HG03064 (cell line): ENCODE results near the gene NPHS1.

ENCODE experiments used
- ATAC-seq: cut with Tn5 transposase; IDR thresholded peaks from one replicate; pipeline ENCODE4 v1.9.1; 2021; ENCODE audit warnings: low read depth; ENCODE audit not compliant: unreplicated experiment

Gene NPHS1

DNA sequence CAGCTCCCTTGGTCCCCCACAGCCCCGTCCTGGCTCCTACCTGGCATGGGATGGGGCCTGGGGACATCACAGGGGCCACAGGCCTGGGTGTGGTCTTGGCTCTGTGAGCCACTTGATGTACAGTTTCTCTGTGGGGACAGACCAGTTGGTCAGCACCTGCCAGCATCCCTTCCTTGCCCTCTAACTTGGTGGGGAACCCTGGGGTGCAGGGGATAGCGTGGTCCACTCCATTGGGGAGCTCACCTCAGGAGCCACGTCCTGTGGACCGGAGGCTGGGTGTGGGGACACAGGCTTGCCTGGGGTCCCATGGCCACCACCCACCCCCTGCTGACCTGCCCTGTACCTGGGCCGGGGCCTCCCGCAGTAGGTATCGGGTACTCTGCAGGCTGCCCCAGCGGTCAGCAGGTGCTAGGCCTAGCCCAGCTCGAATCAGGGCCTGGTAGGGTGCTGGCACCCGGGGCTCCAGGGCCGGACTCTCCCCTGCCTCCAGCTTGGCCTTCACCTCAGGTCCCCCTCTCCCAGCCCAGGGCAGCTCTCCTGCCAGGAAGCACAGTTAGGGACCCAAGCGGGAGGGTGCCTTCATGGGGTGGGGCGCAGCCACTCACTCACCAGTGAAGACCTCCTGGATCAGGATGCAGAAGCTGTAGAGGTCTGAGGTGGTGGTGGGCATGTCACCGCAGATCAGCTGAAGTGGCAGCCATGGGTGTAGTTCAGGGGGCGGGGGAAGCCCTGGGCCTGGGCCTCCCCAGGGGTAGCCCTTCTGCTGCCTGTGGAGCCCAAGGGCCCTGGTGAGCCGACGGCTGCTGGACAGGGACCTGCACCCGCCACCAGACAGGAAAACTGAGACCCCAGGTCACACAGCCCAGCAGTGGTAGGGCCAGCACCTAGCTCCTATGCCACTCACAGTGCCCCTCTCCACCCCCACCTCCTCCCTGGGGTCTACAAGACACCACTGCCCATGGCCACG lies 62.0 kb downstream of the NPHS1 start:
- ATAC-seq = no peak

DNA sequence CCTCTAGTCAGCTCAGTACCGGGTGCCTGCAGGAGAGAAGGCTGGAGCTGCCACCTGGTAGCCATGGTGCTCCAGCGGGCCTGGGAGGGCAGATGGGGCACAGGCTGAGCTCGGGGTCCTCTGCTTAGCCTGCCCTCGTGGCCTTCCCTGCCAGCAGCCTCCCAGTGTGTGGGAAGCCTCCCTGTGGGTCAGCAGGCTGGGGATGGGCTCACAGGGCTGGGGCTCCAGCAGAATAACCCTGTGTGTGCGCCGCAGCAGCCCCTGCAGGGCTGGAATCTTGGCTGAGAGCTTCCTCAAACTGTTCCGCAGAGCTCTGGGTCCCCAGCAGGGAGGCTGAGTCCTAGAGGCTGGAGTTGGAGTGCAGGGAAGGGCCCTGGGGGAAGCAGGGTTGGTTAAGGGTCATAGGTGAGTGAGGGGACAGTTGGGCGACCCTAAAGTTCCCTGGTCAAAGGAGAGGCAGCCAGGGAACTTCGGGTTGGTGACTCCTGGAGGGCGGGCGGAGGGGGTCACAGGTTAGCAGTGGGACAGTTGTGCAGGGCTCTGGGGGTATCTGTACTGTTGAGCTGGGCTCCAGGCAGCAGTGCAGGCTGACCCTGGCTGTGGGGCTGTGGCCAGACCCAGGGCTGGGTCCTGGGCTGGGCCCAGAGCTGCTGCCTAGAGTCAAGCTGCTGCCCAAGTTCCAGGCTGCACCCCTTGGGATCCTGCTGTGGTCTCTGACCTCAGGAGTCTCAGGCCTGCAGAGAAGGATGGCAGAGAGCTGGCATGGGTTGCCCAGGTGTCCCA lies 62.9 kb downstream of the NPHS1 start:
- no peak for ATAC-seq

DNA sequence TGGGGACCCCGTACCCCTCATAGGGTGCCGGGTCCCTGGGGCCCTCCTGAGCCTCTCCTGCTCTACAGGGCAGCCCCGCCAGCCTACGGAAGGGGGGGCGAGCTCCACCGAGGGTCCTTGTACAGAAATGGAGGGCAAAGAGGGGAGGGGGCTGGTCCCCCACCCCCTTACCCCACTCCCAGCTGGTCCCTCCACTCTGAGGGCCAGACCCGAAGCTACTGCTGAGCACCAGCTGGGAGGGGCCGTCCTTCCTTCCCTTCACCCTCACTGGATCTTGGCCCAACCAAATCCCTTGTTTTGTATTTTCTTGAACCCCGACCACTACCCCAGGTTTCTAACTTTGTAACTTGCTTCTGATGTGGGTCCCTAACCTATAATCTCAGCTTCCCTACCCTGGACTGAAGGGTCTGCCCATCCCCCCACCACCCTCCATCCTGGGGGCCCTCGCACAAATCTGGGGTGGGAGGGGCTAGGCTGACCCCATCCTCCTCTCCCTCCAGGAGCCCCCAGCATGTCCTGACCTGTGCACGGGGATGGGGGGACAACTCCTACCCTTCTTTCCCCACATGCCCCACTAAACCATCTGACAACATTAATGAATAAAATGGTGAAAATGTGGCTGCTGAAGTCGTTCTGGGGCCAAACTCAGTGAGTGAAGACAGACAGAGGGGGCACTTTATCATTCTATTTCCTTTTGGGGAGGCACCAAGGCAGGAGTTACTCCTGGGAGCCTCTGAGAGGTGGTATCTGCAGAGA lies 63.9 kb downstream of the NPHS1 start:
- ATAC-seq = no peak

DNA sequence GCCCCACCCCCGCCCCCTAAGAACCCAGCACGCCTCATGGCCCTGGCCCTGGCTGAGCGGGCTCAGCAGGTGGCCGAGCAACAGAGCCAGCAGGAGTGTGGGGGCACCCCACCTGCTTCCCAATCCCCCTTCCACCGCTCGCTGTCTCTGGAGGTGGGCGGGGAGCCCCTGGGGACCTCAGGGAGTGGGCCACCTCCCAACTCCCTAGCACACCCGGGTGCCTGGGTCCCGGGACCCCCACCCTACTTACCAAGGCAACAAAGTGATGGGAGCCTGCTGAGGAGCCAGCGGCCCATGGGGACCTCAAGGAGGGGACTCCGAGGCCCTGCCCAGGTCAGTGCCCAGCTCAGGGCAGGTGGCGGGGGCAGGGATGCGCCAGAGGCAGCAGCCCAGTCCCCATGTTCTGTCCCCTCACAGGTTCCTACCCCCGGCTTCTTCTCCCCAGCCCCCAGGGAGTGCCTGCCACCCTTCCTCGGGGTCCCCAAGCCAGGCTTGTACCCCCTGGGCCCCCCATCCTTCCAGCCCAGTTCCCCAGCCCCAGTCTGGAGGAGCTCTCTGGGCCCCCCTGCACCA lies 65.0 kb downstream of the NPHS1 start:
- no peak for ATAC-seq

DNA sequence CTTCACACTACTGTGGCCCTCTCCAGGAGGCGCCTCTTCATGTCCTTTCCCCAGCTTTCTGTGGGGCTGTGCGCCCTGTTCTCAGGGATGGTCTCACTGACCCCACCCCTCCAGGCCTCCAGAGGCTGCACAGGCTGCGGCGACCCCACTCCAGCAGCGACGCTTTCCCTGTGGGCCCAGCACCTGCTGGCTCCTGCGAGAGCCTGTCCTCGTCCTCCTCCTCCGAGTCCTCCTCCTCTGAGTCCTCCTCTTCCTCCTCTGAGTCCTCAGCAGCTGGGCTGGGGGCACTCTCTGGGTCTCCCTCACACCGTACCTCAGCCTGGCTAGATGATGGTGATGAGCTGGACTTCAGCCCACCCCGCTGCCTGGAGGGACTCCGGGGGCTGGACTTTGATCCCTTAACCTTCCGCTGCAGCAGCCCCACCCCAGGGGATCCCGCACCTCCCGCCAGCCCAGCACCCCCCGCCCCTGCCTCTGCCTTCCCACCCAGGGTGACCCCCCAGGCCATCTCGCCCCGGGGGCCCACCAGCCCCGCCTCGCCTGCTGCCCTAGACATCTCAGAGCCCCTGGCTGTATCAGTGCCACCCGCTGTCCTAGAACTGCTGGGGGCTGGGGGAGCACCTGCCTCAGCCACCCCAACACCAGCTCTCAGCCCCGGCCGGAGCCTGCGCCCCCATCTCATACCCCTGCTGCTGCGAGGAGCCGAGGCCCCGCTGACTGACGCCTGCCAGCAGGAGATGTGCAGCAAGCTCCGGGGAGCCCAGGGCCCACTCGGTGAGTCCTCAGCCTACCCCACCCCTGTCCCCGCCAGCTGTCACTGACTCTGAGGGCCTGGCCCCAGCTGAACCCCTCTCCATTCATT lies 65.8 kb downstream of the NPHS1 start:
- no peak for ATAC-seq

DNA sequence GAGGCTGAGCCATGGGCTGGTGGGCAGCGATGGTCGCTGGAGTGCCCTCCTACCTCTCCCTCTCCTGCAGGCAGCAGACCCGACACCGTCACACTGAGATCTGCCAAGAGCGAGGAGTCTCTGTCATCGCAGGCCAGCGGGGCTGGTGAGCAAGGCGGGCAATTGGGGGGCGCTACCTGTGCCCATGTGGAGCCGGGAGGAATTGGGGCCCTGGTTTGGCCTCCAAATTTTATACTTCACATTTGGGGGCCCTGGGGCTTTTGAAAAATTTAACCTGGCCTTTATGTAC lies 67.0 kb downstream of the NPHS1 start:
- no peak for ATAC-seq

DNA sequence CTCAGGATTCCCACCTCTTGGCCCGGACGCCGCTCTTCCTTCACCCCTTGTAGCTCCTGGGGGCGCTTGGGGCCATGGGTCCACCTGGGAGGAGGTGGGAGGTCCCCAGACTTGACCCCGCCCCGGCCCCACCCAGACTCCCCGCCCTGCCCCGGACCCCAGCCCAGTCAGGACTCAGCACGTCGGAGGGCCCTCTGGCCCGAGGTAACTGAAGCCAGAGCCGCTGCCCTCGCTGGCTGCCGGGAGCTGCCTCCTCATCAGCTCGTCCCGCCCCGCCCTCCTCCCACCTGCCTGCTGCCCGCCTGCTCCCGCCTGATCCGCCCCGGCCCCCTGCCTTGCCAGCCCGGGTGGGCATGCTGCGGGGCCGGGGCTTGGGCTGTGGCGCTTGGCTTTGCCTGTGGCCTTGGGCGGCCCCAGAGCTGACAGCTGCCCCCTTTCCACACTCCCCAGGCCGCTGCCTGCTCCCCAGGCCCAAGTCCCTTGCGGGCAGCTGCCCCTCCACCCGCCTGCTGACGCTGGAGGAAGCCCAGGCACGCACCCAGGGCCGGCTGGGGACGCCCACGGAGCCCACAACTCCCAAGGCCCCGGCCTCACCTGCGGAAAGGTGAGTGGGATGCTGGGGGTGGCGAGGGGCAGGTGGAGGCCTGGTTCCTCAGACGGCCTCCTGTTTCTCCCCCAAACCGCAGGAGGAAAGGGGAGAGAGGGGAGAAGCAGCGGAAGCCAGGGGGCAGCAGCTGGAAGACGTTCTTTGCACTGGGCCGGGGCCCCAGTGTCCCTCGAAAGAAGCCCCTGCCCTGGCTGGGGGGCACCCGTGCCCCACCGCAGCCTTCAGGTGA lies 67.6 kb downstream of the NPHS1 start:
- ATAC-seq = no peak

DNA sequence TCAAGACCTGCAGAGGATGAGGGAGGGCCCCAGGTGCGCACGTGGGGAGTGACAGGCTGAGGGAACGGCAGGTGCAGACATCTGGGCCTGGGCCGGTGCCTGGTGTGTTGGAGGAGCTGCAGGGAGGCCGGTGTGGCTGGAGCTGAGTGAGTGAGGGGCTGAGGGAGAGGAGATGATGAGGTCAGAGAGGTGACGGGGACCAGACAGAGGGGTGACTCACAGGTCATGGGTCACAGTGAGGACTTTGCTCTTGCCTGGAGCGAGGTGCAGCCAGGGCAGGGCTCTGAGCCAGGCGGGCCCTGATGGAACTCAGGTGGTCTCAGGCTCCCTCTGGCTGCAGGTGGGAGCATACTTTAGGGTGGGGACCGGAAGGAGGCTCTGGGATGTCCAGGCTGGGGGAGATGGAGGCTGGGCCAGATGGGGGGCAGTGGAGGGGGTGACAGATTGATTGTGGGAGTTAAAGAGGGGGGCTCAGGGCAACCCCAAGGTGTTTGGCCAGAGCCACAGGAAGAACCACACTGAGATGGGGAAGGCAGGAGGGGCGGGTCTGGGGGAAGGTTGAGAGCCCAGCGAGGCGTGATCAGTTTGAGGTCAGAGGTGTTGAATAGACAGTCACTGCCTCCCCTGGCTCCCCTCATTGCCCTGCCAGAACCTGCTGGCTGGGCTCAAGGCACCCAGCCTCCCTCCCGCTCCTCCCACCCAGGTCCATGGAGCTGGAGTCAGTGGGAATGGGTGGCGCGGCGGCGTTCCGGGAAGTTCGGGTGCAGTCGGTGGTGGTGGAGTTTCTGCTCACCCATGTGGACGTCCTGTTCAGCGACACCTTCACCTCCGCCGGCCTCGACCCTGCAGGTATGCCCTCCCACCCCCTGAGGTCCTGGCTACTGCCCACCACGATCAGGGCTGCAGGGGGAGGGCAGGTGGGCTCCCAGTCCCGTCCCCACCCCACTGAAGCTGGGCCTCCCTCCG lies 68.6 kb downstream of the NPHS1 start:
- ATAC-seq = no peak

DNA sequence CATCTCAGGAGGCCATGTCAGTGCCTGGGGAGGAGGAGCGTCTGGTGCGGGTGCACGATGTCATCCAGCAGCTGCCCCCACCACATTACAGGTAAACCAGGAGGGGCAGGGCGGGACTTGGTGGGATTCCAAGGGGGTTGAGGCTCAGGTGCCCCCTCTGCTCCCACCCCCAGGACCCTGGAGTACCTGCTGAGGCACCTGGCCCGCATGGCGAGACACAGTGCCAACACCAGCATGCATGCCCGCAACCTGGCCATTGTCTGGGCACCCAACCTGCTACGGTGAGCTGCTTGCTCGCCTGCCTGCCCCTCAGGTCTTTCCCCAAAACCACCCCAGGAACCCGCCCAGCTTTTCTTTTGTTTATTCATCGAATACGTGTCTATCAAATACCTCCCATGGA lies 69.7 kb downstream of the NPHS1 start:
- ATAC-seq = no peak

DNA sequence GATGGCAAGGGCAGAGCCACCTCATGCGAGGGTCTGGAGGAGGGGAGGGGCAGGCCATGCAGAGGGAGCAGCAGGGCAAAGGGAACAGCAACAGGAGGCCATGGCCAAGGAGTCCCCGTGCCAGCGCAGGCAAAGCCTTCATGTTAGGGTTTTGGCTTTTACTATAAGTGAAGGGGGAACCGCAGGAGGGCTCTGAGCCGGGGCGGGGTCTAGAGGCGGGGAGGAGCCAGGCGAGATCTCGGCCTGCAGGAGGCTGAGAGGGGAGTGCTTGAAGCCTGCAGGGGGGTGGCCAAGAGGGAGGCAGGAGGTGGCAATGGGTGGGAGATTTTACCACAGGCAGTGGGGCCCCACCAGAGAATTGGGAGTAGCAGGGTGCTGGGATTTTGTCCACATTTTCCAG lies 70.7 kb downstream of the NPHS1 start:
- no peak for ATAC-seq

DNA sequence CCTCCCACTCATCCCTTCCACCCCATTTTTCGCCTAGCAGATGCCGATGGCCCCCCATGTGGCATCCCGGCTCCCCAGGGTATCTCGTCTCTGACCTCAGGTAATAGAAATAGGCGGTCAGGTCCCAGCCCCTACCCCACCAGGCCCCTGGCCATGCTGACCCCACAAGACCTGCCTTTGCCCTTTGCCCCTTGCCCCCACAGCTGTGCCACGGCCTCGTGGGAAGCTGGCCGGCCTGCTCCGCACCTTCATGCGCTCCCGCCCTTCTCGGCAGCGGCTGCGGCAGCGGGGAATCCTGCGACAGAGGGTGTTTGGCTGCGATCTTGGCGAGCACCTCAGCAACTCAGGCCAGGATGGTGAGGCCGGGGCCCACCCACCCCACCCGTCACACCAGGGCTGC lies 71.6 kb downstream of the NPHS1 start:
- no peak for ATAC-seq

DNA sequence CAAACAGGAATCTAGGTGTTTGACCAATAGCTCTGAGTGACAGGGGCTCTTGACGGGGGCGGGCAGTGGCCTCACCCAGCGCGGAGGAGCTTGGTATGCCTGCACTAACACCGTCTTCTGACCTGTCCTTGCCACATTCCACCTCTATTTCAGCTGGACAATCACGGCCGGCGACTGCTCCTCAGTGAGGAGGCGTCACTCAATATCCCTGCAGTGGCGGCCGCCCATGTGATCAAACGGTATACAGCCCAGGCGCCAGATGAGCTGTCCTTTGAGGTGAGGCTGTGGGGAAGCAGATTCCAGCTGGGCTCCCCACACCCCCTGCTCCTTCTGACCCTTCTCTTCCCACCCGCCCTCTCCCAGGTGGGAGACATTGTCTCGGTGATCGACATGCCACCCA lies 72.2 kb downstream of the NPHS1 start:
- ATAC-seq = no peak

DNA sequence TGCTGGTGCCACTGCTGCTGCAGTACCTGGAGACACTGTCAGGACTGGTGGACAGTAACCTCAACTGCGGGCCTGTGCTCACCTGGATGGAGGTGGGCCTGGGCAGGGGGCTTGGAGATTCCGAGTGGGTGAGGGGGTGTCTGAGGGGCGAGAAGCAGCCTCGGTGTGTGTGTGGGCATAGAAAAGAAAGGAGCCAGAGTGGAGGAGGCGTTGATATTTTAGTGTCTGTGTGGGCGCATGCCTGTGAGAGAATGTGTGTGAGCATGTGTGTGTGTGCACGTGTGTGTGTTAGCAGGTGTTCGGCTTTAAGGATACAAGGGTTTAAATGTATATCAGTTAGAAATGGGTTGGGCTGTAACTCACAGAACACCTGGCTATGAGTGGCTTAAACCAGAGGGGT lies 73.3 kb downstream of the NPHS1 start:
- ATAC-seq = no peak

DNA sequence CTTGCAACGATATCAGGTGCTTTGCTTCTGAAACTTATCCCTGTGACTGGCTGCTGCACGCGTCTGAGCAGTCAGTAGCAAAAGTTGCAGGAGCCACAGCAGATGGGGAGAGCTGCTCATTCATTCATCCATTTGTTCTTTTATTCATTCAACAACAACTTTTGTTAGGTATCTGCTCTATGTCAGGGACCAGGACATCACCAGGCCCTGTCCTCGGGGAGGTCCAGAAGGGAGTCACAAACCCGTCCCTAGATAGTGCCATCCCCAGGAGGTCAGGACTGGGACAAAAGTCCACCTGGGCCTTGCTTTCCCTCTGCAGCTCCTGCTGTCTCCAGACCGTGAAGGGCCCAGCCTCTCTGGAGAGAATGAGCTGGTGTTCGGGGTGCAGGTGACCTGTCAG lies 74.3 kb downstream of the NPHS1 start:
- ATAC-seq = no peak

DNA sequence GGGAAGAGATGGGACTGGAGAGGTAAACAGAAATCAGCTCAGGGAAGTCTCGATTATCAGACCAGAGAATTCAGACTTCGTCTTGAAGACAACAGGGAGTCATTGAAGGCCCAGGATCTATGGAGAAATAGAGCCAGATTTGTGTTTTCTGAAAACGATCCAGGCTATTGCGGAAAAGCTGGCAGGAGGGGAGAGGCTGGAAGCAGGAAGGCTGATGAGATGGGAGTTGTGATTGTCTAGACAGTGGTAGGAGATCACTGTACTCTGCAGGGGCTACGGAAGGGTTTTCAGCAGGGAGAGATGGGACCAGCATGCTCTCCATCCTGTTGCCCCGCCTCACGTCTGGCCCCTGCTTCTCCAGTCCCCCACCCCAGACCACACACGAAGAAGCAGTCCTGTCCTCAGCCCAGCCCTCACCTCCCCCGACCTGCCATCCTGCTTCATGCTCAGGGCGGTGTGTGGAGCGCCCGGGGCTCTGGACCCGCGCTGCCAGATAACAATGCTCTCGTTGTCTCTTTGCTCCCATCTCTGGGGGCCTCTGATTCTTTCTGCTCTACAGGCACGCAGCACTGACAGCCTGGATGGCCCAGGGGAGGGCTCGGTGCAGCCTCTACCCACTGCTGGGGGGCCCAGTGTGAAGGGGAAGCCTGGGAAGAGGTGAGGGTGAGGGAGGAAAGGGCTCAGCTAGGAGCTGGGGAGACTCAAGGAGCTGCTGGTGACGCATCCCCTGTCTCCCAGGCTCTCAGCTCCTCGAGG lies 75.0 kb downstream of the NPHS1 start:
- ATAC-seq = no peak

DNA sequence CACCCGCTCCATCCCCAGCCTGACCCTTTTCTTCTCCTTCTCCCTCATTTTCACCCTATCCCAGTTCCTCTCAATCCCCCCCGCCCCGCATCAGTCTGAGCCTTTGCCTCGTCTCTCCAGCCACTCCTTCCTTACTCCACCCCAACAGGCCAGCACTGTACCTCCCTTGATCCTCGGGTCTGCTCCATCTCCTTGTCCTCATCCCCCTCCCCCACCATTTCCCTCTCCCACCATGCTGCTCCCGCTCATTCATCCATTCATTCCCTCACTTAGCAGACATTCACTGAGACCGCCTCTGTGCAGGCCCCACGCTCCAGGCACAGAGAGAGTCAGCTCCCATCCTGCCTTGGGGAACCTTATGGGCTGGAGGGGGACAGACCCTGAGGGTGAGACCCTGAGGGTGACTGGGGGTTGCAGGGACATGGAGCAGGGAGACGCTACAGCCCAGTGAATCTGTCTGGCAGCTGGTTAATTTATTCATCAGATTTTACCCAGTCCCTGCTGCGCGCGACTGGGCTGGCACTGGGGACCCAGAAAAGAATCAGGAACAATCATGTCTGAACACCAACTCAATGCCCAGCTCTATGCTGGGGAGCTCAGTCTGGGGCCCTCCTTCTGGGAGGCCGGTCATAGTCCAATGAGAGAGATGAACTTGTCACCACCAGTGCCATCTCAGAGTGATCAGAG lies 76.1 kb downstream of the NPHS1 start:
- ATAC-seq = no peak
